Measurements from ENCODE around the gene PTBP1.

Gene PTBP1

DNA sequence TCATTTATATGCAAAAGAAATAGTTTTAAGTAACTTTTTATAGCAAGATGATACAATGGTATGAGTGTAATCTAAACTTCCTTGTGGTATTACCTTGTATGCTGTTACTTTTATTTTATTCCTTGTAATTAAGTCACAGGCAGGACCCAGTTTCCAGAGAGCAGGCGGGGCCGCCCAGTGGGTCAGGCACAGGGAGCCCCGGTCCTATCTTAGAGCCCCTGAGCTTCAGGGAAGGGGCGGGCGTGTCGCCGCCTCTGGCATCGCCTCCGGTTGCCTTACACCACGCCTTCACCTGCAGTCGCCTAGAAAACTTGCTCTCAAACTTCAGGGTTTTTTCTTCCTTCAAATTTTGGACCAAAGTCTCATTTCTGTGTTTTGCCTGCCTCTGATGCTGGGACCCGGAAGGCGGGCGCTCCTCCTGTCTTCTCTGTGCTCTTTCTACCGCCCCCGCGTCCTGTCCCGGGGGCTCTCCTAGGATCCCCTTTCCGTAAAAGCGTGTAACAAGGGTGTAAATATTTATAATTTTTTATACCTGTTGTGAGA is 14.3 kb downstream of the PTBP1 start:
- no peak overlapping the region for H2BK15ac ChIP-seq (ENCODE audit: low read depth, poor library complexity, severe bottlenecking)
- no peaks in the 10 kb centered on the region for H3K9me3 ChIP-seq (ENCODE audit: control insufficient read depth, low read length)
- no peak overlapping the region for H4K8ac ChIP-seq (ENCODE audit: low read length)
- H3K79me1 ChIP-seq (replicated peaks; ENCODE audit: low read length, poor library complexity, severe bottlenecking), result peaks cover 7% of the 10 kb centered on the region
- no peak overlapping the region for H2BK120ac ChIP-seq (ENCODE audit: low read depth, low read length)
- H3K14ac ChIP-seq (ENCODE audit: low read length in 2 of 2), result no peak overlapping the region
- H3K27me3 ChIP-seq (ENCODE audit: control insufficient read depth in 1 of 2, insufficient read depth in 1 of 2, low read length in 2 of 2), result no peaks in the 10 kb centered on the region
- no peak overlapping the region for H3K4ac ChIP-seq (ENCODE audit: low read depth in 1 of 2, low read length in 2 of 2)
- no peak overlapping the region for H3K4me2 ChIP-seq (ENCODE audit: low read length, poor library complexity, severe bottlenecking)
- no peak overlapping the region for H3K23ac ChIP-seq (ENCODE audit: low read length in 2 of 2)
- no peak overlapping the region for H3K9ac ChIP-seq (ENCODE audit: low read length)
- H3K27ac ChIP-seq (ENCODE audit: low read length, poor library complexity, severe bottlenecking), result no peak overlapping the region
- H3K4me3 ChIP-seq (ENCODE audit: insufficient read depth in 1 of 2, low read depth in 1 of 2, low read length in 2 of 2), result no peak overlapping the region
- H3K4me1 ChIP-seq (ENCODE audit: control insufficient read depth, insufficient read depth, low read depth, low read length), result no peaks in the 10 kb centered on the region
- H2BK5ac ChIP-seq (ENCODE audit: low read depth, low read length, poor library complexity, severe bottlenecking), result no peak overlapping the region
- WGBS, result 97% methylated on average over 20 of the region's 20 CpGs
- no peak overlapping the region for H4K91ac ChIP-seq (ENCODE audit: low read length)
- no peak overlapping the region for H2AK5ac ChIP-seq (ENCODE audit: low read length, severe bottlenecking)
- H3K18ac ChIP-seq (ENCODE audit: low read depth in 1 of 2, low read length in 2 of 2), result no peak overlapping the region
- no peak overlapping the region for H2AFZ ChIP-seq (ENCODE audit: low read depth, low read length)
- H2BK12ac ChIP-seq (ENCODE audit: low read length in 2 of 2), result no peak overlapping the region
- no peak for DNase-seq
- peaks cover 60 to 98% of the 10 kb centered on the region in 2 experiments for H3K36me3 ChIP-seq (ENCODE audit: control insufficient read depth in 1 of 2, insufficient read depth in 2 of 2, low read depth in 1 of 2, low read length in 2 of 2)

DNA sequence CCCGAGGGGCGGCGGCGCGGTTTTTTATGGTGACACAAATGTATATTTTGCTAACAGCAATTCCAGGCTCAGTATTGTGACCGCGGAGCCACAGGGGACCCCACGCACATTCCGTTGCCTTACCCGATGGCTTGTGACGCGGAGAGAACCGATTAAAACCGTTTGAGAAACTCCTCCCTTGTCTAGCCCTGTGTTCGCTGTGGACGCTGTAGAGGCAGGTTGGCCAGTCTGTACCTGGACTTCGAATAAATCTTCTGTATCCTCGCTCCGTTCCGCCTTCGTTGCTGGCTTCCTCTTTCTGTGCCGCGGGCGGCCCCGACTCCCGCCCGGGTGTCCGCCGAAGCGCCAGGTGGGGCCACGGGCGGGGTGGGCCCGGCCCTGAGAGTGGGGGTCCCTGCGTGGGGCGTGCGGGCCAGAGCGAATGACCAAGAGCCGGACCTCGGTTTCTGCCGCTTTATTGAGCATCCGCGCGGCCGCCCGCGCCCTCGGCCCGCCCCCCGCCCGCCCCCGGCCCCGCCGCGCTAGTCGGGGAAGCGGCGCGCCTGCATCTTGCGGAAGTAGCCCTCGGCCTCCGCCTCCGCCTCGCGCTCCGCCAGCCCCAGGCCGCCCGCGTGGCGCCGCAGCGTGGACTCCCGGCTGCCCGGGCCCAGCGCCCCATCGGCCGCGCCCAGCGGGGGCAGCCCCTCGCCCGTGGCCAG is 14.9 kb downstream of the PTBP1 start:
- Histone ChIP-seq H3K27ac (ENCODE audit: low read length, poor library complexity, severe bottlenecking) (no peak overlapping the region), H3K9me3 (ENCODE audit: control insufficient read depth, low read length) (no peaks in the 10 kb centered on the region), H2BK5ac (ENCODE audit: low read depth, low read length, poor library complexity, severe bottlenecking) (no peak overlapping the region), H3K23ac (ENCODE audit: low read length in 2 of 2) (no peak overlapping the region), H3K18ac (ENCODE audit: low read depth in 1 of 2, low read length in 2 of 2) (no peak overlapping the region), H2BK12ac (ENCODE audit: low read length in 2 of 2) (no peak overlapping the region), H2BK120ac (ENCODE audit: low read depth, low read length) (no peak overlapping the region), H2AFZ (ENCODE audit: low read depth, low read length) (no peak overlapping the region), H4K91ac (ENCODE audit: low read length) (no peak overlapping the region), H4K8ac (ENCODE audit: low read length) (no peak overlapping the region), H2BK15ac (ENCODE audit: low read depth, poor library complexity, severe bottlenecking) (no peak overlapping the region), H3K9ac (ENCODE audit: low read length) (no peak overlapping the region), H3K14ac (ENCODE audit: low read length in 2 of 2) (no peak overlapping the region), H2AK5ac (ENCODE audit: low read length, severe bottlenecking) (no peak overlapping the region), H3K4me3 (ENCODE audit: insufficient read depth in 1 of 2, low read depth in 1 of 2, low read length in 2 of 2) (no peak overlapping the region), H3K4ac (ENCODE audit: low read depth in 1 of 2, low read length in 2 of 2) (no peak overlapping the region), H3K4me1 (ENCODE audit: control insufficient read depth, insufficient read depth, low read depth, low read length) (no peaks in the 10 kb centered on the region), H3K79me1 (replicated peaks; ENCODE audit: low read length, poor library complexity, severe bottlenecking) (peaks cover 7% of the 10 kb centered on the region), H3K27me3 (ENCODE audit: control insufficient read depth in 1 of 2, insufficient read depth in 1 of 2, low read length in 2 of 2) (no peaks in the 10 kb centered on the region), H3K4me2 (ENCODE audit: low read length, poor library complexity, severe bottlenecking) (no peak overlapping the region), H3K36me3 (ENCODE audit: control insufficient read depth in 1 of 2, insufficient read depth in 2 of 2, low read depth in 1 of 2, low read length in 2 of 2) (peaks cover 54 to 91% of the 10 kb centered on the region in 2 experiments)
- 97% methylated on average over 69 of the region's 80 CpGs for WGBS
- no peak for DNase-seq

GRCh38 chr19:812747-813218 is 15.5 kb downstream of the PTBP1 start:
- Histone ChIP-seq H3K4ac (ENCODE audit: low read depth in 1 of 2, low read length in 2 of 2) (no peak overlapping the region), H3K18ac (ENCODE audit: low read depth in 1 of 2, low read length in 2 of 2) (no peak overlapping the region), H3K14ac (ENCODE audit: low read length in 2 of 2) (no peak overlapping the region), H4K8ac (ENCODE audit: low read length) (no peak overlapping the region), H3K79me1 (replicated peaks; ENCODE audit: low read length, poor library complexity, severe bottlenecking) (peaks cover 7% of the 10 kb centered on the region), H2AK5ac (ENCODE audit: low read length, severe bottlenecking) (no peak overlapping the region), H2BK12ac (ENCODE audit: low read length in 2 of 2) (no peak overlapping the region), H3K9ac (ENCODE audit: low read length) (no peak overlapping the region), H3K4me3 (ENCODE audit: insufficient read depth in 1 of 2, low read depth in 1 of 2, low read length in 2 of 2) (no peak overlapping the region), H2BK15ac (ENCODE audit: low read depth, poor library complexity, severe bottlenecking) (no peak overlapping the region), H3K4me1 (ENCODE audit: control insufficient read depth, insufficient read depth, low read depth, low read length) (no peaks in the 10 kb centered on the region), H3K9me3 (ENCODE audit: control insufficient read depth, low read length) (no peaks in the 10 kb centered on the region), H3K27me3 (ENCODE audit: control insufficient read depth in 1 of 2, insufficient read depth in 1 of 2, low read length in 2 of 2) (no peaks in the 10 kb centered on the region), H3K4me2 (ENCODE audit: low read length, poor library complexity, severe bottlenecking) (no peak overlapping the region), H4K91ac (ENCODE audit: low read length) (no peak overlapping the region), H2BK5ac (ENCODE audit: low read depth, low read length, poor library complexity, severe bottlenecking) (no peak overlapping the region), H3K27ac (ENCODE audit: low read length, poor library complexity, severe bottlenecking) (no peak overlapping the region), H3K23ac (ENCODE audit: low read length in 2 of 2) (no peak overlapping the region), H3K36me3 (ENCODE audit: control insufficient read depth in 1 of 2, insufficient read depth in 2 of 2, low read depth in 1 of 2, low read length in 2 of 2) (peaks cover 48 to 87% of the 10 kb centered on the region in 2 experiments), H2AFZ (ENCODE audit: low read depth, low read length) (no peak overlapping the region), H2BK120ac (ENCODE audit: low read depth, low read length) (no peak overlapping the region)
- no peak for DNase-seq
- WGBS, result 97% methylated on average over 72 of the region's 72 CpGs

DNA sequence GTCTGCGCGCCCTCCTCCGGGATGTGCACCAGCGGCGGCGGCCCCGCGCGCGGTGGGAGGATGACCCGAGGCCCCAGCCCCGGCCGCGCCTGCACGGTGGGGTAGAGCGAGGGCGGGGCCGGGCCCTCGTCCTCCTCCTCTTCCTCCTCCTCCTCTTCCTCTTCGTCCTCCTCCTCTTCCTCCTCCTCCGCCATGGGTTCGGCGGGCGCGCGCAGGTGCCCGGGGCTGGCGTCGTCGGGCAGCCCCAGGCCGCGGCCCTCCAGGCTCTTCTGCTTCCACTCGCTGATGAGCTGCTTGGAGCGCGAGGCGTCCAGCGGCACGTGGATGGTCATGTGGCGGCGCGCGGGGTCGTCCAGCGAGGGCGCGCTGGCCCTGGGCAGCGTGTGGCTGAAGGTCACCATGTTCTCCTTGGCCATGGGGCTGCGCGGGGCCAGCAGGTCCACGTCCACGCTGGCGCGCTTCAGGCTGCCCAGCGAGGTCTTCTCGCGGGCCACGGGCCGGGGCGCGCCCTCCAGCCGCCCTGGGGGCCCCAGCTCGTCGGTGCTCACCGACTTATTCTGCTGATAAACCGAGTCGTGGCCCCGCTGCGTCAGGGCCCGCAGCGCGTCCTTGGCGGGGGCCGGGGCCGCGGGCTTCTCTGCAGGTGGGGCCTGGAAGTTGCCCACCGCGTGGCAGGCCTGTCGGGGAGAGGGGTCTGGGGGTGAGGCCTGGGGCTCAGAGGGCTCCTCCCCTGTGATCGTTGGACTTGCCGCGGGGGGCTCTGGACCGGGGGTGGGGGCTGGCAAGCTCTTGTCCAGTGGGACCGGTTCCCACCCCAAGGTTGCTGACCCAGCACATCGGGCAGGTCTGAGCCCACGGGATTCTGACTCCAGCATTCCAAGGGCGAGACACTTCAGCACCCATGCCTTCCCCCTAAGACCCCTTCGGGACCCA is 16.2 kb downstream of the PTBP1 start:
- no peak overlapping the region for H3K9ac ChIP-seq (ENCODE audit: low read length)
- no peak overlapping the region for H2BK15ac ChIP-seq (ENCODE audit: low read depth, poor library complexity, severe bottlenecking)
- peak overlapping the region; percentile 80 for H4K91ac ChIP-seq (ENCODE audit: low read length)
- H2AFZ ChIP-seq (ENCODE audit: low read depth, low read length), result no peak overlapping the region
- no peaks in the 10 kb centered on the region for H3K4me1 ChIP-seq (ENCODE audit: control insufficient read depth, insufficient read depth, low read depth, low read length)
- H2BK120ac ChIP-seq (ENCODE audit: low read depth, low read length), result no peak overlapping the region
- H3K4ac ChIP-seq (ENCODE audit: low read depth in 1 of 2, low read length in 2 of 2), result no peak overlapping the region
- H3K14ac ChIP-seq (ENCODE audit: low read length in 2 of 2), result no peak overlapping the region
- H2BK12ac ChIP-seq (ENCODE audit: low read length in 2 of 2), result no peak overlapping the region
- H2AK5ac ChIP-seq (ENCODE audit: low read length, severe bottlenecking), result no peak overlapping the region
- H3K27me3 ChIP-seq (ENCODE audit: control insufficient read depth in 1 of 2, insufficient read depth in 1 of 2, low read length in 2 of 2), result no peaks in the 10 kb centered on the region
- peaks cover 7% of the 10 kb centered on the region for H3K79me1 ChIP-seq (replicated peaks; ENCODE audit: low read length, poor library complexity, severe bottlenecking)
- DNase-seq, result no peak
- H2BK5ac ChIP-seq (ENCODE audit: low read depth, low read length, poor library complexity, severe bottlenecking), result no peak overlapping the region
- no peak overlapping the region for H3K4me3 ChIP-seq (ENCODE audit: insufficient read depth in 1 of 2, low read depth in 1 of 2, low read length in 2 of 2)
- peaks cover 43 to 80% of the 10 kb centered on the region in 2 experiments for H3K36me3 ChIP-seq (ENCODE audit: control insufficient read depth in 1 of 2, insufficient read depth in 2 of 2, low read depth in 1 of 2, low read length in 2 of 2)
- no peak overlapping the region for H3K27ac ChIP-seq (ENCODE audit: low read length, poor library complexity, severe bottlenecking)
- H3K4me2 ChIP-seq (ENCODE audit: low read length, poor library complexity, severe bottlenecking), result no peak overlapping the region
- no peak overlapping the region for H3K18ac ChIP-seq (ENCODE audit: low read depth in 1 of 2, low read length in 2 of 2)
- no peak overlapping the region for H3K23ac ChIP-seq (ENCODE audit: low read length in 2 of 2)
- 96% methylated on average over 86 of the region's 87 CpGs for WGBS
- H4K8ac ChIP-seq (ENCODE audit: low read length), result peak overlapping the region; percentile 46
- H3K9me3 ChIP-seq (ENCODE audit: control insufficient read depth, low read length), result no peaks in the 10 kb centered on the region

All from mesenchymal stem cell (in vitro differentiated cells and primary cell).